Mesendoderm (in vitro differentiated cells): ENCODE results near the gene COPS3.

Source experiments
- DNase-seq: peaks from one replicate; pipeline ENCODE4 v3.0.0; 2013
- H2AK5ac ChIP-seq: 2 replicates; pipeline ENCODE4 v1.6.1; 2013; ENCODE audit warnings: low read length, inconsistent platforms
- H2BK120ac ChIP-seq: 2 replicates; pipeline ENCODE4 v1.6.1; 2013; ENCODE audit warnings: low read depth, mild to moderate bottlenecking, low read length, moderate library complexity, mixed read lengths
- H2BK15ac ChIP-seq: replicated peaks from 2 replicates; pipeline ENCODE4 v1.6.1; 2013; ENCODE audit warnings: low read depth, mild to moderate bottlenecking, moderate library complexity
- H2BK5ac ChIP-seq: 2 replicates; pipeline ENCODE4 v1.6.1; 2013; ENCODE audit warnings: low read length, inconsistent platforms
- H3K18ac ChIP-seq: 2 replicates; pipeline ENCODE4 v1.6.1; 2013; ENCODE audit warnings: mild to moderate bottlenecking, low read length, mixed read lengths
- H3K23ac ChIP-seq: one replicate; pipeline ENCODE4 v1.6.1; 2013; ENCODE audit warnings: low read length
- H3K27ac ChIP-seq: 2 replicates; pipeline ENCODE4 v1.5.1; 2013; ENCODE audit warnings: low read depth, mild to moderate bottlenecking, inconsistent platforms, low read length, moderate library complexity
- H3K27me3 ChIP-seq: 2 replicates; pipeline ENCODE4 v1.6.1; 2013; ENCODE audit warnings: low read length, control low read depth, mild to moderate bottlenecking, inconsistent platforms; ENCODE audit not compliant: insufficient read depth, poor library complexity
- H3K36me3 ChIP-seq: 2 replicates; pipeline ENCODE4 v1.6.1; 2013; ENCODE audit warnings: low read length, inconsistent platforms; ENCODE audit not compliant: control insufficient read depth, insufficient read depth
- H3K4ac ChIP-seq: one replicate; pipeline ENCODE4 v1.6.1; 2013; ENCODE audit warnings: low read depth, mild to moderate bottlenecking, low read length, moderate library complexity
- H3K4me1 ChIP-seq: 2 replicates; pipeline ENCODE4 v1.6.1; 2013; ENCODE audit warnings: low read depth, low read length, inconsistent platforms; ENCODE audit not compliant: control insufficient read depth
- H3K4me2 ChIP-seq: 2 replicates; pipeline ENCODE4 v1.6.1; 2013; ENCODE audit warnings: low read length
- H3K4me3 ChIP-seq: 2 replicates; pipeline ENCODE4 v1.5.1; 2013; ENCODE audit warnings: mild to moderate bottlenecking, low read length
- H3K56ac ChIP-seq: one replicate; pipeline ENCODE4 v1.6.1; 2013; ENCODE audit warnings: low read length
- H3K79me1 ChIP-seq: 2 replicates; pipeline ENCODE4 v1.6.1; 2013; ENCODE audit warnings: low read length, inconsistent platforms
- H3K79me2 ChIP-seq: 2 replicates; pipeline ENCODE4 v1.6.1; 2013; ENCODE audit warnings: mild to moderate bottlenecking, low read length; ENCODE audit not compliant: control insufficient read depth, insufficient read depth
- H3K9ac ChIP-seq: 2 replicates; pipeline ENCODE4 v1.6.1; 2013; ENCODE audit warnings: low read length, inconsistent platforms
- H4K5ac ChIP-seq: one replicate; pipeline ENCODE4 v1.6.1; 2013; ENCODE audit warnings: low read length
- H4K8ac ChIP-seq: one replicate; pipeline ENCODE4 v1.6.1; 2013; ENCODE audit warnings: low read depth, mild to moderate bottlenecking, control low read depth, low read length, moderate library complexity
- WGBS: extraction: QIAGEN DNeasy Blood & Tissue Kit; methylation state at CpG from one replicate; pipeline ENCODE4 v1.1.7; 2013; ENCODE audit warnings: low lambda C conversion rate, missing lambda C conversion rate; ENCODE audit not compliant: insufficient coverage; ENCODE audit errors: extremely low coverage; 5-methylcytosine and 5-hydroxymethylcytosine counted together

Gene COPS3

GRCh38 chr17:17228521-17229279 lies 52.3 kb downstream of the COPS3 start:
- H3K18ac ChIP-seq = no peak overlapping the region
- no peak overlapping the region for H4K5ac ChIP-seq
- H3K27me3 ChIP-seq = no peaks in the 10 kb centered on the region
- peaks cover 2% of the 10 kb centered on the region for H3K79me1 ChIP-seq
- H3K4ac ChIP-seq = no peak overlapping the region
- no peak overlapping the region for H2BK120ac ChIP-seq
- no peak overlapping the region for H3K56ac ChIP-seq
- H3K27ac ChIP-seq = no peak overlapping the region
- no peak overlapping the region for H3K4me2 ChIP-seq
- H3K79me2 ChIP-seq = no peaks in the 10 kb centered on the region
- H3K4me1 ChIP-seq = no peaks in the 10 kb centered on the region
- H3K9ac ChIP-seq = no peak overlapping the region
- H2BK15ac ChIP-seq = no peak overlapping the region
- no peak overlapping the region for H4K8ac ChIP-seq
- no peak for DNase-seq
- no peak overlapping the region for H3K23ac ChIP-seq
- no peak overlapping the region for H2AK5ac ChIP-seq
- no peak overlapping the region for H3K4me3 ChIP-seq
- peaks cover 16% of the 10 kb centered on the region for H3K36me3 ChIP-seq
- WGBS = no CpG with 5 or more reads among the region's 17 CpGs
- no peak overlapping the region for H2BK5ac ChIP-seq

GRCh38 chr17:17227608-17228520 lies 53.2 kb downstream of the COPS3 start:
- Histone ChIP-seq H3K4ac (no peak overlapping the region), H3K18ac (no peak overlapping the region), H3K4me2 (no peak overlapping the region), H3K79me2 (no peaks in the 10 kb centered on the region), H3K4me1 (no peaks in the 10 kb centered on the region), H3K27ac (no peak overlapping the region), H3K9ac (no peak overlapping the region), H4K5ac (no peak overlapping the region), H2BK5ac (no peak overlapping the region), H3K56ac (no peak overlapping the region), H4K8ac (no peak overlapping the region), H2AK5ac (no peak overlapping the region), H3K79me1 (peaks cover 2% of the 10 kb centered on the region), H2BK15ac (no peak overlapping the region), H3K27me3 (no peaks in the 10 kb centered on the region), H3K23ac (no peak overlapping the region), H2BK120ac (no peak overlapping the region), H3K4me3 (no peak overlapping the region), H3K36me3 (peaks cover 18% of the 10 kb centered on the region)
- WGBS = no CpG with 5 or more reads among the region's 25 CpGs
- DNase-seq = no peak

- H3K9ac ChIP-seq = no peak overlapping the region
- no peaks in the 10 kb centered on the region for H3K4me1 ChIP-seq
- H3K4me2 ChIP-seq = no peak overlapping the region
- no peak overlapping the region for H2BK120ac ChIP-seq
- WGBS = no CpG with 5 or more reads among the region's 16 CpGs
- no peak overlapping the region for H3K18ac ChIP-seq
- H3K4me3 ChIP-seq = no peak overlapping the region
- no peaks in the 10 kb centered on the region for H3K27me3 ChIP-seq
- no peak overlapping the region for H2AK5ac ChIP-seq
- H3K27ac ChIP-seq = no peak overlapping the region
- H3K36me3 ChIP-seq = peaks cover 21% of the 10 kb centered on the region
- no peaks in the 10 kb centered on the region for H3K79me2 ChIP-seq
- DNase-seq = no peak
- no peak overlapping the region for H3K56ac ChIP-seq
- no peaks in the 10 kb centered on the region for H3K79me1 ChIP-seq
- H2BK15ac ChIP-seq = no peak overlapping the region
- H4K8ac ChIP-seq = no peak overlapping the region
- no peak overlapping the region for H4K5ac ChIP-seq
- no peak overlapping the region for H2BK5ac ChIP-seq
- no peak overlapping the region for H3K4ac ChIP-seq
- no peak overlapping the region for H3K23ac ChIP-seq
These were observed 54.4 kb downstream of the COPS3 start for GRCh38 chr17:17226451-17227265.

GRCh38 chr17:17225901-17226300 lies 55.1 kb downstream of the COPS3 start:
- no peak overlapping the region for H3K23ac ChIP-seq
- no peak overlapping the region for H3K9ac ChIP-seq
- H3K4ac ChIP-seq = no peak overlapping the region
- no peaks in the 10 kb centered on the region for H3K79me1 ChIP-seq
- no peak overlapping the region for H2BK120ac ChIP-seq
- no peak overlapping the region for H3K27ac ChIP-seq
- no peak overlapping the region for H3K4me3 ChIP-seq
- peaks cover 18% of the 10 kb centered on the region for H3K36me3 ChIP-seq
- H3K4me2 ChIP-seq = no peak overlapping the region
- no peak overlapping the region for H2BK15ac ChIP-seq
- H2AK5ac ChIP-seq = no peak overlapping the region
- no peak for DNase-seq
- no peak overlapping the region for H3K56ac ChIP-seq
- no peaks in the 10 kb centered on the region for H3K79me2 ChIP-seq
- no peaks in the 10 kb centered on the region for H3K27me3 ChIP-seq
- no peaks in the 10 kb centered on the region for H3K4me1 ChIP-seq
- no peak overlapping the region for H4K5ac ChIP-seq
- no peak overlapping the region for H3K18ac ChIP-seq
- no peak overlapping the region for H2BK5ac ChIP-seq
- no peak overlapping the region for H4K8ac ChIP-seq
- no CpG with 5 or more reads among the region's 10 CpGs for WGBS

GRCh38 chr17:17224137-17224536 lies 56.9 kb downstream of the COPS3 start:
- no peak overlapping the region for H3K4me3 ChIP-seq
- H3K23ac ChIP-seq = no peak overlapping the region

More at GRCh38 chr17:17224137-17224536, 56.9 kb downstream of the COPS3 start:
- H3K27me3 ChIP-seq = no peaks in the 10 kb centered on the region
- no peak overlapping the region for H4K8ac ChIP-seq
- no peak overlapping the region for H3K56ac ChIP-seq
- no peak overlapping the region for H3K18ac ChIP-seq
- H3K9ac ChIP-seq = no peak overlapping the region
- H3K4me2 ChIP-seq = no peak overlapping the region
- H2AK5ac ChIP-seq = no peak overlapping the region
- no peak overlapping the region for H2BK5ac ChIP-seq
- no peaks in the 10 kb centered on the region for H3K79me1 ChIP-seq
- no peak overlapping the region for H2BK120ac ChIP-seq
- no CpG with 5 or more reads among the region's 8 CpGs for WGBS
- peaks cover 18% of the 10 kb centered on the region for H3K36me3 ChIP-seq
- no peak overlapping the region for H3K4ac ChIP-seq
- H2BK15ac ChIP-seq = no peak overlapping the region
- no peaks in the 10 kb centered on the region for H3K79me2 ChIP-seq
- DNase-seq = no peak
- no peak overlapping the region for H4K5ac ChIP-seq
- no peak overlapping the region for H3K27ac ChIP-seq
- no peaks in the 10 kb centered on the region for H3K4me1 ChIP-seq
